Myocyte (in vitro differentiated cells): ENCODE results near the gene RPL11. TPM values are rescaled to one million over a fixed set of nuclear protein-coding genes. Genes with fewer than 3 reads are reported as not detected.
A peak's percentile ranks its signal among the peaks of the same experiment; 100 is the strongest.
"Not testable (repeated sequence)": the region's sequence is repeated elsewhere in the genome, so short reads cannot be mapped to it uniquely, and the experiment has no call there.

ENCODE experiments used
- DNase-seq: peaks from one replicate; pipeline ENCODE4 v3.0.0-alpha.2; 2012; ENCODE audit warnings: low read depth
- total RNA-seq: library from RNA; depleted of rRNA; stranded (reverse); fragments of >200 nt; gene quantifications from 2 replicates; pipeline ENCODE4 v1.2.3, GENCODE V29; 2014

The RPL11 gene
- total RNA-seq, 1 donor from 2014 or later, result 641 TPM

DNA sequence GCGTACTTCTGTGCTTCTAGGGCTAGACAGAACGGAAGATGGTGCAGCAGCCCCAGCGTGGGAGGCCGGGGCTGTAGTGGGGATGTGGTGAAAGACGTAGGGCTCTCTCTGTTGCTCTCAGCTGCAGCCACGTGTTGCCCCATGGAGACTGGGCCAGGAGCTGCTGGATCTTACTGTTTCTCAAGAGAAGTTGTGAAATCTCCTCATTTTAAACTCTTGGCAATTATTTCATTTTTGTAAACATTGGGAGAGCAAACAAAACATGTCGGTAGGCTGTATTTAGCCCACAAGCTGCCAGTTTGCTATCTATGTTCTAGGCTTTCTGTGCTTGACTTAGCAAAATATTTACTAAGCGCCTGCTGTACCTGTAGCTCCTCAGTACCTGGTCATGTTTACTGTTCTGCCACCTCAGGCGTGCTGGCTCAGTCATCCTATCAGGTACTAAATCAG lies 35.8 kb downstream of the RPL11 start:
- DNase-seq, result no peak

GRCh38 chr1:23732363-23733224 lies 41.0 kb downstream of the RPL11 start:
- no peak for DNase-seq

GRCh38 chr1:23733281-23733680 lies 41.7 kb downstream of the RPL11 start:
- not testable (repeated sequence) for DNase-seq

DNA sequence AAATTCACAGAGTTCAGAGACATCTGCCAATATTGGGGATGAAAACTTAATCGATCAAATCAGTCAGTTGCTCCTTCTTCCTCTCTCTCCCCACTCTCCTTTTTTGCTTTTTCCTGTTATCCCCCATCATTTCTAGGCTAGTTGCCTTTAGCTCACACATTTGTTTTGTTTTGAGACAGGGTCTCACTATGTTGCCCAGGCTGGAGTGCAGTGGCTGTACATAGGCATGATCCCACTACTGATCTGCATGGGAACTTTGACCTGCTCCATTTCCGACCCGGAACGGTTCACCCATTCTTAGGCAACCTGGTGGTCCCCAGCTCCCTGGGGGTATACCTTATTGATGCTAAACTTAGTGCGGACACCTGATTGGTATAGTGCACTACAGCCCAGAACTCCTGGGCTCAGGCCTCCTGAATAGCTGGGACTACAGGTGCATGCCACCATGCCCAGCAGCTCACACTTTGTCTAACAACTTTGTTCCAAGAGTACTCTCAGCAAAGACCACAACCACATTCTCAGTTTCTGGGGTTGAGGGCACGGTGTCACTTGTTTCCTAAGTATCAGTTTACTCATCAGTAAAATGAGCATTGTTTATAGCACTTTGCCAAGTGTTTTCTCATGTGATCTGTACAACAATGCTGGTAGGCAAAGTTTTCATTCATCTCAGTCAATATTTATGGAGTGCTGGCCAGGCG lies 45.0 kb downstream of the RPL11 start:
- DNase-seq, result no peak

DNA sequence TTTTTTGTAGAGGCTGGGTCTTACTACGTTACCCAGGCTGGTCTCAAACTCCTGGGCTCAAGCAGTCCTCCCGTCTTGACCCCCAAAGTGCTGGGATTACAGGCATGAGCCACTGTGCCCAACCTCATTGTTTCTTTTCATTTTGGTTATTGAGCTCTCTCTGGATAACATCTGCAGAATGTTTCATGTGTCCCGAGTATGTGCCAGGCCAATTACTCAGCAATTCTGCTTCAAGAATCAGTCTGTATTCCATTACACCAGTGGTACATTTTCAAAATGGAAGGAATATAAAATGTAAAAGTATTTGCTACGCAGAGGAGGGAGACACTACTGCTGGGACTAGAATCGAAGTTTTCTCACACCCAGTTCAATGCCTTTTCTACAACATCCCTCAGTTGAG lies 50.0 kb downstream of the RPL11 start:
- no peak for DNase-seq

- DNase-seq, result no peak
Measured at GRCh38 chr1:23742670-23743286, 51.2 kb downstream of the RPL11 start.

GRCh38 chr1:23743287-23744152 lies 51.9 kb downstream of the RPL11 start, which contains the start of gene ELOA:
Gene ELOA, plus strand, starts transcription at chr1:23743471. Its CDS starts 33 bp downstream, at chr1:23743504.
- peak; percentile 77 for DNase-seq

- DNase-seq, result peak; percentile 33
Measured at GRCh38 chr1:23745515-23745914, 53.9 kb downstream of the RPL11 start.

Other genes starting within 250 kb of the RPL11 start
- 48.8 and 104 TPM in 2 replicates for gene ASAP3, start 207.6 kb upstream of the RPL11 start, total RNA-seq
- 0.13 and 0.16 TPM in 2 replicates for gene E2F2, start 160.6 kb upstream of the RPL11 start, total RNA-seq
- 13.5 and 21.1 TPM in 2 replicates for gene ID3, start 132.3 kb upstream of the RPL11 start, total RNA-seq
- 38.7 and 43.2 TPM in 2 replicates for gene ELOA, start 51.7 kb downstream of the RPL11 start, total RNA-seq
- 51.7 and 53.4 TPM in 2 replicates for gene PITHD1, start 86.6 kb downstream of the RPL11 start, total RNA-seq
- gene LYPLA2, start 99.3 kb downstream of the RPL11 start, total RNA-seq, result 52.5 and 58.3 TPM in 2 replicates
- gene GALE, start 108.9 kb downstream of the RPL11 start, total RNA-seq, result 28.4 and 32.0 TPM in 2 replicates
- 38.1 and 42.5 TPM in 2 replicates for gene HMGCL, start 133.6 kb downstream of the RPL11 start, total RNA-seq
- gene FUCA1, start 176.5 kb downstream of the RPL11 start, total RNA-seq, result 17.1 and 18.4 TPM in 2 replicates
- not detected in 2 replicates for gene CNR2, start 221.6 kb downstream of the RPL11 start, total RNA-seq